ACC112 (cell line): ENCODE data around the gene HSPD1.

Source experiments
- H2AFZ ChIP-seq: fragments of 200-600 bp; sonication (generic); one replicate; pipeline ENCODE4 v1.6.0; 2017; ENCODE audit warnings: antibody characterized with exemption, low read length; ENCODE audit not compliant: unreplicated experiment
- H3K27ac ChIP-seq: fragments of 200-600 bp; sonication (generic); 2 replicates; pipeline ENCODE4 v1.5.1; 2014; ENCODE audit warnings: low read depth, mild to moderate bottlenecking, antibody characterized with exemption, low read length, moderate library complexity
- H3K27me3 ChIP-seq: fragments of 200-600 bp; sonication (generic); 2 replicates; pipeline ENCODE4 v1.6.1; 2014; ENCODE audit warnings: mild to moderate bottlenecking, antibody characterized with exemption, low read length, moderate library complexity, mixed read lengths; ENCODE audit not compliant: insufficient read depth
- H3K36me3 ChIP-seq: fragments of 200-600 bp; sonication (generic); 2 replicates; pipeline ENCODE4 v1.6.1; 2016; ENCODE audit warnings: mild to moderate bottlenecking, antibody characterized with exemption, low read length, moderate library complexity, mixed read lengths; ENCODE audit not compliant: insufficient read depth
- H3K4me1 ChIP-seq: fragments of 200-600 bp; sonication (generic); one replicate; pipeline ENCODE4 v1.6.1; 2016; ENCODE audit warnings: low read length, mixed read lengths; ENCODE audit not compliant: insufficient read depth, unreplicated experiment, control insufficient read depth
- H3K4me3 ChIP-seq: fragments of 200-600 bp; sonication (generic); 2 replicates; pipeline ENCODE4 v1.5.1; 2014; ENCODE audit warnings: mild to moderate bottlenecking, low read depth, low read length
- H3K79me2 ChIP-seq: fragments of 200-600 bp; sonication (generic); one replicate; pipeline ENCODE4 v1.6.0; 2016; ENCODE audit warnings: low read length; ENCODE audit not compliant: control insufficient read depth, unreplicated experiment, insufficient read depth

The HSPD1 gene

GRCh38 chr2:197442857-197443256 lies 56.8 kb downstream of the HSPD1 start:
- Histone ChIP-seq H2AFZ (peak overlapping the region; percentile 14), H3K36me3 (no peaks in the 10 kb centered on the region), H3K27ac (no peak overlapping the region), H3K4me1 (no peaks in the 10 kb centered on the region), H3K27me3 (no peaks in the 10 kb centered on the region), H3K4me3 (no peak overlapping the region), H3K79me2 (no peaks in the 10 kb centered on the region)

GRCh38 chr2:197437380-197437779 lies 62.3 kb downstream of the HSPD1 start:
- peaks cover 28% of the 10 kb centered on the region for H3K79me2 ChIP-seq
- H3K36me3 ChIP-seq = no peaks in the 10 kb centered on the region
- no peak overlapping the region for H3K27ac ChIP-seq
- H2AFZ ChIP-seq = no peak overlapping the region
- H3K27me3 ChIP-seq = no peaks in the 10 kb centered on the region
- H3K4me3 ChIP-seq = no peak overlapping the region
- H3K4me1 ChIP-seq = peaks cover 13% of the 10 kb centered on the region
